Measurements from ENCODE around the gene LIX1. TPM values are rescaled to one million over a fixed set of nuclear protein-coding genes. Genes with fewer than 3 reads are reported as not detected.

LIX1 gene
- total RNA-seq, 1 donor = not detected

DNA sequence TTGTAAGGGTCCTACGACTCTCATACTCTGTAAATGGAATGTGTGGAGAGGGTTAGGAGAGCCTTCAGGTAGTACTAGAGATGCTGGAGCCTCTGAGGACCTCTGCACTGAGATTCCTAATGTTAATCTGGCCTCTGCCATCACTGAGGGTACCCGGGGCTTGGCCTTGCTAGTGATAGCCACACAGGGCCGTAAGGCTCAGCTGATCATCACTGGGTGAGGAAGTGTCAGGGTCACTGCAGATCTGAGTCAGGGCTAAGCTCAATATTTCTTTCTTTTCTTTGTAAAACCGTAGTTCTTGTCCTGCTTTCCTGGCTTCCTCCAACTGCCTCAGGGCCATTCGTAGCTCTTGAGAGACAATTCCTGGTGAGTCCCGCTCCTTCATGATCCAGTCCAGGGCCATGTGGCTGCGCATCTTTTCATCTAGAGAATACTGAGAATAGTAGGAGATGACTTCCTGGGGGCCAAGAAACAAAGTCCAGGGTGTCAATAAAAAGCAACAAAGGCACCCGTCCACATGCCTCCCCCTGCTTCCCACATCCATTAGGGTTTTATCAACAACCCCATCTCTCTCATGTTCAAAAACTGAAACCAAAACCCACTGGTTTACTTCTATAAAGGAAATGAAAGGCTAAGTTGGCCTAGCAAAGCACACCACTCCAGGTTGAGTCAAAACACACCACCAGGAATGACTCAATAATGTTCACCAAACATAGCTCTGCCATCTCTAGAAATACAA lies 47.7 kb downstream of the LIX1 start:
- no peak overlapping the region for H3K4me3 ChIP-seq (ENCODE audit: low read depth, low read length)
- no peak for TF ChIP-seq CTCF (IDR thresholded peaks at IDR 0.05; ENCODE audit: insufficient read depth, low read length)

DNA sequence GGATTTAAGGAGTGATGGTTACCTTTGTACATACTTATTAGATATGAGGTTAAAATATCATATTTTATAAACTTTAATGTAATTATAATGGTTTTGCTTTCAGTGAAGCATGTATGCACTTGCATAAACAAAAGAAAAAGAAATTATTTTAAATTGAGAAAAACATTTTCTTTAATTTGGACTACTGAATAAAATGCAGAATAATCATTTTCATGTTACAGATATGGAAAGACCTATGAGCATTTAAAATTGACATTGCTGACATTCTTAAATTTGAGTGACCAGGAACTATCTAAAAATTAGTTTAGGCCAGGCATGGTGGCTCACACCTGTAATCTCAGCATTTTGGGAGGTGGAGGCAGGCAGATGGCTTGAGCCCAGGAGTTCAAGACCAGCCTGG lies 49.2 kb downstream of the LIX1 start:
- no peak for TF ChIP-seq CTCF (IDR thresholded peaks at IDR 0.05; ENCODE audit: insufficient read depth, low read length)
- no peak overlapping the region for H3K4me3 ChIP-seq (ENCODE audit: low read depth, low read length)
- DNase-seq (ENCODE audit: low read depth) = no peak

More for the DNA sequence above, 47.7 kb downstream of the LIX1 start:
- DNase-seq (ENCODE audit: low read depth) = no peak

DNA sequence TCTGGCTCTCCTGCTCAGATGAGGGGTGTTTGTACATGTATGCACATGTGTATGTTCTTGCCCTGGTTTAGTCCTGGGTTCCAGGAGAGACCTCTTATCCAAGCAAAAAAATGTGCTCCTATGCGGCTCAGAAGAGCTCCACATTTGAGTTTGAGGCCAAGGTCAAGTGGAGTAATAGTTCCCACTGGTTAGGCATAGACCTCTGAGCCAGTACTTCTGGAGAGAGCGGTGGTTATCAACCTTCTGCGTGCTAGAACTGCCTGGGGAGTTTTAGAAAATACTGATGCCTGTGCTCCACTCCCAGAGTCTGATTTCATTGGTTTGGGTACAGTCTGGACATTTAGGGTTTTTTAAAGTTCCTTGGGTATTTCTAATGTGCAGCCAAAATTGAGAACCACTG lies 51.5 kb downstream of the LIX1 start:
- H3K4me3 ChIP-seq (ENCODE audit: low read depth, low read length) = no peak overlapping the region
- TF ChIP-seq CTCF (IDR thresholded peaks at IDR 0.05; ENCODE audit: insufficient read depth, low read length) = no peak
- DNase-seq (ENCODE audit: low read depth) = no peak

- DNase-seq (ENCODE audit: low read depth) = no peak
- TF ChIP-seq CTCF (IDR thresholded peaks at IDR 0.05; ENCODE audit: insufficient read depth, low read length) = no peak
These were observed 53.1 kb downstream of the LIX1 start for GRCh38 chr5:97089149-97089801.

DNA sequence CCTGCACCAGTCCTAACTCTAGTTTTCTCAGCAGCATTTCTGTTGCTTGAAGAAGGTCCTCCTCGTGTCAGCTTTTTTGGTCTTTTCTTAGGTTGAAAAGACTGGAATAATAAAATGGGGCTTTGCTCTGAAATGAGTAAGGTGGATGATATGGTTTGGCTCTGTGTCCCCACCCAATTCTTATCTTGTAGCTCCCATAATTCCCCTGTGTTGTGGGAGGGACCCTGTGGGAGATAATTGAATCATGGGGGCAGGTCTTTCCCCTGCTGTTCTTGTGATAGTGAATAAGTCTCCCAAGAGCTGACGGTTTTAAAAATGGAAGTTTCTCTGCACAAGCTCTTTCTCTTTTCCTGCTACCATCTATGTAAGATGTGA lies 53.6 kb downstream of the LIX1 start:
- no peak for TF ChIP-seq CTCF (IDR thresholded peaks at IDR 0.05; ENCODE audit: insufficient read depth, low read length)
- H3K4me3 ChIP-seq (ENCODE audit: low read depth, low read length) = no peak overlapping the region
- DNase-seq (ENCODE audit: low read depth) = no peak

More at GRCh38 chr5:97089149-97089801, 53.1 kb downstream of the LIX1 start:
- H3K4me3 ChIP-seq (ENCODE audit: low read depth, low read length) = no peak overlapping the region

DNA sequence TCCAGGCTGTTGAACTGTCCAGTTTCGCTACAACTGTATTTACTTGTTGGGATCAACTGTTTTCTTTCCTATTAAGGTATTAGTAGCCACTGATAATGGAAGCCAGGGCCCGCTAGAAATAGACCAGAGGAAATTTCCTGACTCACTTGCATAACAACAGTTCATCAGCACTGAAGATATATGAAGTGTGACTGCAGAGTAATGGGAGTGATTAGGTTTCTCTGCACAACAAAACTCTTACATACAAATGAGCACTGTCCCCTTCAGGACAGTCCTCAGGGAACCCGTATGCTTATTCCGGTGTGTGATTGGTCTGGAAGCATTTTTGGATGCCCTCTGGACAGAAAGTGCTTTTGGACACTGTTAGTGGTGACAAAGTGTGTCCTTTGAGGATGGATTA lies 55.3 kb downstream of the LIX1 start:
- no peak overlapping the region for H3K4me3 ChIP-seq (ENCODE audit: low read depth, low read length)
- TF ChIP-seq CTCF (IDR thresholded peaks at IDR 0.05; ENCODE audit: insufficient read depth, low read length) = no peak
- DNase-seq (ENCODE audit: low read depth) = no peak

All from fibroblast of the aortic adventitia (primary cell).